ENCODE data around the gene CDK8. TPM values are rescaled to one million over a fixed set of nuclear protein-coding genes. Genes with fewer than 3 reads are reported as not detected.

CDK8 gene
- polyA plus RNA-seq, 1 experiment: 18.8 TPM

DNA sequence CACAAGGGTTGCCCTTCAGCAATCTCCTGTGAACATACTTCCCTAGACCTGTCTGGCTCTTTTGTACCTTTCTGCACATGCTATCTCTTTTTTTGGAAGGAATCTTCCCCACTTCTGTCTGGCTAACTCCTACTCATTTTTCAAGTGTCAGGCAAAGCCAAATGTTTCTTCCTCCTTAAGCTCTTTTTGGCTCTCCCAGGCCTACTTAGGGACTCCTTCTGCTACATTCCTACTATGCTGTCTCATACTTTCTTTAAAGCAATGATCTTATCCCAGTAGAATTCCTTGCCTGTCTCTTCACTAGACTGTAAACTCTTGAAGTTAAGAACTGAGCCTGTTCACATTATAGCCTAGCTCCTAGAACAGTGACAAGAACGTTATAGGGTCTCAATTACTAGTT, 188.6 kb downstream of the CDK8 start:
- CTCF ChIA-PET: interaction anchor here (1.2 kb wide), 1 partner anchor 256 kb away, joined by 3 read pairs; no protein-coding TSS in a partner anchor

DNA sequence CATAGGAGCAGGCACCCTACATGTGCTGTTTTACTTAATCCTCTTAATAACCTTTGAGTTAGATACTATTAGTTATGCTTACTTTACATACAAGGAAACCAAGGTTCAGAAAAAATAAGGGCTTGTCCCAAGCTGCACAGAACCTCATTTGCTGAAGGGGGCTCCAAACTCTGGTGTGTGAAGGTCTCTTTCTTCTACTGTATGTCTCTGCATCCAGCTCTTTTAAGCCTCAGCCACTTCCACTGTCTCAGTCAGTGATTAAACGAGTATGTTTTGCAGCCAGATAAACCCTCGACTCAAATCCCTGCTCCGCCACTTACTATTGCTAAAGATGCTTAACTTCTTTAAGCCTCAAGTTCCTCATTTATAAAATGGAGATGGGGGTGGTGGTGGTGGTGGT, 191.2 kb downstream of the CDK8 start:
- ChIA-PET POLR2A (no interaction called here), CTCF (interaction anchor here (0.6 to 1.0 kb wide), 2 partner anchors 257 to 474 kb away, joined by 3 read pairs; no protein-coding TSS in a partner anchor)

More for the DNA sequence above, 188.6 kb downstream of the CDK8 start:
- Histone ChIP-seq H3K4me3 (ENCODE audit: low read depth, low read length) (no peak overlapping the region), H3K27ac (ENCODE audit: low read depth, low read length) (no peak overlapping the region), H3K27me3 (ENCODE audit: control insufficient read depth, insufficient read depth, low read length) (no peaks in the 10 kb centered on the region), H3K9me3 (ENCODE audit: control insufficient read depth, insufficient read depth, low read length) (no peaks in the 10 kb centered on the region)
- POLR2A ChIA-PET: interaction anchor here (0.7 kb wide), 1 partner anchor 26 kb away, joined by 3 read pairs; no protein-coding TSS in a partner anchor
- TF ChIP-seq, protein P1, sequence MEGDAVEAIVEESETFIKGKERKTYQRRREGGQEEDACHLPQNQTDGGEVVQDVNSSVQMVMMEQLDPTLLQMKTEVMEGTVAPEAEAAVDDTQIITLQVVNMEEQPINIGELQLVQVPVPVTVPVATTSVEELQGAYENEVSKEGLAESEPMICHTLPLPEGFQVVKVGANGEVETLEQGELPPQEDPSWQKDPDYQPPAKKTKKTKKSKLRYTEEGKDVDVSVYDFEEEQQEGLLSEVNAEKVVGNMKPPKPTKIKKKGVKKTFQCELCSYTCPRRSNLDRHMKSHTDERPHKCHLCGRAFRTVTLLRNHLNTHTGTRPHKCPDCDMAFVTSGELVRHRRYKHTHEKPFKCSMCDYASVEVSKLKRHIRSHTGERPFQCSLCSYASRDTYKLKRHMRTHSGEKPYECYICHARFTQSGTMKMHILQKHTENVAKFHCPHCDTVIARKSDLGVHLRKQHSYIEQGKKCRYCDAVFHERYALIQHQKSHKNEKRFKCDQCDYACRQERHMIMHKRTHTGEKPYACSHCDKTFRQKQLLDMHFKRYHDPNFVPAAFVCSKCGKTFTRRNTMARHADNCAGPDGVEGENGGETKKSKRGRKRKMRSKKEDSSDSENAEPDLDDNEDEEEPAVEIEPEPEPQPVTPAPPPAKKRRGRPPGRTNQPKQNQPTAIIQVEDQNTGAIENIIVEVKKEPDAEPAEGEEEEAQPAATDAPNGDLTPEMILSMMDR (IDR thresholded peaks at IDR 0.05; ENCODE audit: low read depth, low read length): no peak
- DNase-seq (ENCODE audit: low read depth, low spot score): peak; percentile 23

DNA sequence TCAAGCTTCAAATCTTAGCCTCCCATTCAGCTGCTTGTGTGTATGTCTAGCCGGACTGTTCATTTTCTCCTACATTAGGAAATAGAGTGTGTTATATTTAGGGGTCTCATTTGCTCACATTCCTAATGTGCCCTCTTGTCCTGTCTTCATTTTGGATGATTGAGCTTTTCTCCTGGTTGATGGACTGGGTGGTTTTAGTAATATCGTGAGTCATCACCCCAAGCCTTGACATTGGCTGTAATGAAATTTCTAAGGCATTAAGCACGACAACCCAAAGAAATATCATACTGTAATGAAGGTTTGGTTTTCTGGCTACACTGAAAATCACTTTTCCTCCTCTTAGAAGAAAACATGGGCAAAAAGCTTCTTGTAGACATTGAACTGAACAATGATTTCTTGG, 192.8 kb downstream of the CDK8 start:
- no peaks in the 10 kb centered on the region for H3K9me3 ChIP-seq (ENCODE audit: control insufficient read depth, insufficient read depth, low read length)
- H3K4me3 ChIP-seq (ENCODE audit: low read depth, low read length): no peak overlapping the region
- H3K27me3 ChIP-seq (ENCODE audit: control insufficient read depth, insufficient read depth, low read length): no peaks in the 10 kb centered on the region
- TF ChIP-seq, protein P1 (IDR thresholded peaks at IDR 0.05; ENCODE audit: low read depth, low read length): no peak
- no peak overlapping the region for H3K27ac ChIP-seq (ENCODE audit: low read depth, low read length)
- no peak for DNase-seq (ENCODE audit: low read depth, low spot score)
- ChIA-PET CTCF (interaction anchor here (1.2 to 2.0 kb wide), 2 partner anchors 252 to 262 kb away, joined by 4 to 6 read pairs; no protein-coding TSS in a partner anchor), POLR2A (no interaction called here)

More for the DNA sequence above, 191.2 kb downstream of the CDK8 start:
- Histone ChIP-seq H3K27me3 (ENCODE audit: control insufficient read depth, insufficient read depth, low read length) (no peaks in the 10 kb centered on the region), H3K4me3 (ENCODE audit: low read depth, low read length) (no peak overlapping the region), H3K9me3 (ENCODE audit: control insufficient read depth, insufficient read depth, low read length) (no peaks in the 10 kb centered on the region), H3K27ac (ENCODE audit: low read depth, low read length) (no peak overlapping the region)
- TF ChIP-seq, protein P1 (IDR thresholded peaks at IDR 0.05; ENCODE audit: low read depth, low read length): no peak
- DNase-seq (ENCODE audit: low read depth, low spot score): no peak

DNA sequence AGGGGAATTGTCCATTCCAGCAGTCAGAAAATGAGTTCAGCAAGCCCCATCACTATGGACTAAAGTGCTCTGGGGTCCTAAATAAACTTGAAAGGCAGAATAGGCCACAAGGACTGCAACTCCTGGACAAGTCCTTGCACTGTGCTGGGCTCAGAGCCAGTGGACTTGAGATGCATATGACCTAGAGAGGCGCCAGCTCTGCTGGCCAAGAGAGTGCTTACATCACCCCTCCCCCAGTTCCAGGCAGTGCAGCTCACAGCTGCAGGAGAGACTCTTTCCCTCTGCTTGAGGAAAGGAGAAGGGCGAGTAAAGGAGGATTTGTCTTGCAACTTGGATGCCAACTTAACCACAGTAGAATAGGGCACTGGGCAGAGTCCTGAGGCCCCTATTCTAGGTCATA, 194.1 kb downstream of the CDK8 start:
- ChIA-PET POLR2A (no interaction called here), CTCF (interaction anchor here (2.0 kb wide), 2 partner anchors 49 to 263 kb away, joined by 5 to 6 read pairs; no protein-coding TSS in a partner anchor)
- H3K27ac ChIP-seq (ENCODE audit: low read depth, low read length): no peak overlapping the region
- TF ChIP-seq, protein P1 (IDR thresholded peaks at IDR 0.05; ENCODE audit: low read depth, low read length): no peak
- no peak overlapping the region for H3K4me3 ChIP-seq (ENCODE audit: low read depth, low read length)
- H3K27me3 ChIP-seq (ENCODE audit: control insufficient read depth, insufficient read depth, low read length): no peaks in the 10 kb centered on the region
- H3K9me3 ChIP-seq (ENCODE audit: control insufficient read depth, insufficient read depth, low read length): no peaks in the 10 kb centered on the region
- DNase-seq (ENCODE audit: low read depth, low spot score): no peak

DNA sequence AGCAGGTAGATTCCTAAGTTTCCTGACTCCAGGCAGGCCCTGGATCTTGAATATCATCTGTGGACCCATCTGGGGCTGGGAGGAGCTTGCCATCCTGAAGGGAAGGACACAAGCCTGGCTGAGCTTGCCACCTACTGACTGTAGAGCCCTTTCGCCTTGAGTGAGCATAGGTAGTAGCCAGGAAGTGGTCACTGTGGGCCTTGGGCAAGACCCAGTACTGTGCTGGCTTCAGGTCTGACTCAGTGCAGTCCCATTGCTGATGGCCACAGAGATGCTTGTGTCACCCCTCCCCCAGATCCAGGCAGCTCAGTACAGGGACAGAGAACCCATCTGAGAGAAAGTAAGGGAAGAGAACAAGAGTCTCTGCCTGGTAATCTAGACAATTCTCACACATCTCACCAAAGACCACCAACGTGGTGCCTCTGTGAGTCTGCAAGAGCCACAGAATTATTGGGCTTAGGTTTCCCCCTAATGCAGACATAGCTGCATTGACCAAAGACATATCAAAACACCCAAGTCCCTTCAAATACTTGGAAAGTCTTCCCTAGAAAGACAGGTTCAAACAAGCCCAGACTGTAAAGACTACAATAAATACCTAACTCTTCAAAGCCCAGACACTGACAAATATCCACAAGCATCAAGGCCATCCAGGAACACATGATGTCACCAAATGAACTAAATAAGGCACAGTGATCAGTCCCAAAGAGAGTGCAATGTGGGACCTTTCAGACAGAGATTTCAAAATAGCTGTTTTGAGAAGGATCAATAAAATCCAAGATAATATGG, 195.3 kb downstream of the CDK8 start:
- H3K9me3 ChIP-seq (ENCODE audit: control insufficient read depth, insufficient read depth, low read length): no peaks in the 10 kb centered on the region
- TF ChIP-seq, protein P1 (IDR thresholded peaks at IDR 0.05; ENCODE audit: low read depth, low read length): no peak
- DNase-seq (ENCODE audit: low read depth, low spot score): no peak
- no peak overlapping the region for H3K27ac ChIP-seq (ENCODE audit: low read depth, low read length)
- no peak overlapping the region for H3K4me3 ChIP-seq (ENCODE audit: low read depth, low read length)
- H3K27me3 ChIP-seq (ENCODE audit: control insufficient read depth, insufficient read depth, low read length): no peaks in the 10 kb centered on the region
- POLR2A ChIA-PET: no interaction called here
- CTCF ChIA-PET: interaction anchor here (0.7 to 2.0 kb wide), 2 partner anchors 47 to 264 kb away, joined by 3 to 5 read pairs; no protein-coding TSS in a partner anchor

Measured in AG04450 (cell line).